CD4-positive, alpha-beta T cell (primary cell): ENCODE results near the gene PGM5. TPM values are rescaled to one million over a fixed set of nuclear protein-coding genes. Genes with fewer than 3 reads are reported as not detected.

Experiments
- ATAC-seq: fragments of 200-7000 bp; cut with Tn5 transposase; one replicate; pipeline ENCODE4 v1.10.0; 2022; ENCODE audit warnings: mild to moderate bottlenecking; ENCODE audit not compliant: poor library complexity
- CTCF ChIA-PET: fragments of 350-600 bp; sonication (Branson Sonifier 250); formaldehyde crosslinking; loops from one replicate; lab custom pipeline; 2021; ENCODE audit warnings: antibody characterized with exemption, inconsistent platforms; lab: Charles Lee
- POLR2A ChIA-PET: fragments of 350-600 bp; sonication (Branson Sonifier 250); formaldehyde crosslinking; loops from one replicate; lab custom pipeline; 2021; ENCODE audit warnings: antibody characterized with exemption, inconsistent platforms; lab: Charles Lee
- DNase-seq, 14 experiments: peaks; one replicate each; pipeline ENCODE4 v3.0.0-alpha.2; 2013 to 2020; ENCODE audit warnings: mixed read lengths in 2 of 14
- H3K27ac ChIP-seq, 2 donors: one replicate each; pipeline versions ENCODE4 v1.5.1 to v1.7.0; 2013; ENCODE audit warnings: low read length in 2 of 2, low read depth in 1 of 2, mild to moderate bottlenecking in 1 of 2
- H3K27me3 ChIP-seq, 2 experiments: 1 replicate in 1 of 2; 2 replicates in 1 of 2; pipeline versions ENCODE4 v1.6.1 to v1.7.0; 2013; ENCODE audit warnings: low read length in 2 of 2, control low read depth in 1 of 2, mild to moderate bottlenecking in 1 of 2, moderate library complexity in 1 of 2; ENCODE audit not compliant: insufficient read depth in 2 of 2, control insufficient read depth in 1 of 2
- H3K36me3 ChIP-seq: one replicate; pipeline ENCODE4 v1.6.1; 2013; ENCODE audit warnings: low read length, control low read depth; ENCODE audit not compliant: insufficient read depth
- H3K4me1 ChIP-seq: one replicate; pipeline ENCODE4 v1.6.1; 2013; ENCODE audit warnings: low read length, control low read depth; ENCODE audit not compliant: insufficient read depth
- H3K4me3 ChIP-seq: one replicate; pipeline ENCODE4 v1.5.1; 2013; ENCODE audit warnings: mild to moderate bottlenecking, low read length, moderate library complexity
- H3K9me3 ChIP-seq, 2 experiments: 1 replicate in 1 of 2; 2 replicates in 1 of 2; pipeline versions ENCODE4 v1.6.1 to v1.7.0; 2013; ENCODE audit warnings: low read length in 2 of 2, mild to moderate bottlenecking in 2 of 2, control low read depth in 1 of 2, moderate library complexity in 1 of 2; ENCODE audit not compliant: control insufficient read depth in 1 of 2, insufficient read depth in 1 of 2
- H3K27ac Mint-ChIP-seq: one replicate; pipeline ENCODE4 v1.8.0; 2020; ENCODE audit warnings: mixed read lengths
- H3K27me3 Mint-ChIP-seq: one replicate; pipeline ENCODE4 v1.8.0; 2021; ENCODE audit warnings: mixed read lengths
- H3K36me3 Mint-ChIP-seq: one replicate; pipeline ENCODE4 v1.8.0; 2021; ENCODE audit warnings: low read depth, mixed read lengths
- H3K4me1 Mint-ChIP-seq: one replicate; pipeline ENCODE4 v1.8.0; 2021; ENCODE audit warnings: low read depth, mixed read lengths
- H3K4me3 Mint-ChIP-seq: one replicate; pipeline ENCODE4 v1.8.0; 2020; ENCODE audit warnings: mild to moderate bottlenecking, mixed read lengths
- H3K9me3 Mint-ChIP-seq: one replicate; pipeline ENCODE4 v1.8.0; 2020; ENCODE audit warnings: mixed read lengths
- CTCF ChIP-seq: fragments of 200-600 bp; IDR thresholded peaks from one replicate; pipeline ENCODE4 v1.8.0; 2022; ENCODE audit warnings: antibody characterized with exemption, mild to moderate bottlenecking
- intact Hi-C, 2 experiments: fragments of 100-400 bp; cut with DNase I in 1 of 2; cut with micrococcal nuclease in 1 of 2; formaldehyde crosslinking; loops; one replicate each; pipeline versions ENCODE4 v1.15.1 to v1.9.0; 2023 to 2025; cut with DNase I, micrococcal nuclease
- total RNA-seq, 174 experiments: library from RNA in 2 of 174; stranded (reverse) in 2 of 174; gene quantifications; one replicate each; pipeline ENCODE4 v1.2.3 and lab custom pipeline; 2021 to 2026

Gene PGM5
- total RNA-seq, 2 experiments from 2014 or later, result not detected

DNA sequence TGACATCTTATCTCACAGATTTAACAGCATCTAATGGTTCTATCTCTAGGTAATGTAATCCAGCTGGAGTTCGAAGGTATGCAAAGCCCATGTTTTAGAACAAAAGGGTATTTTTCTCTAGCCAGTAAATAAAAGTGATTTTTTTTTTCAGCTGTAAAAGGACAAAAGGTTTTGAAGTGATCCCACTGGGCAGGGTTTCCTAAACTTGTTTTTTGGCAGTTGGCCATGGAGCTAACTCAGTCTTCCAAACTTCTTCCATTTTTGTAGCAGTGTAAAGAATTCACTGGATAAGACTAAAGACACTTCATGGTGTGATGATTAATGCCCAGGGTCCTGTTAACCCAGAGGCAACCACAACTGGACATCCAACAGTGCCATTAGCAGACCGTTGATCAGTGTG is 120.4 kb downstream of the PGM5 start:
- POLR2A ChIA-PET, result no interaction called here

DNA sequence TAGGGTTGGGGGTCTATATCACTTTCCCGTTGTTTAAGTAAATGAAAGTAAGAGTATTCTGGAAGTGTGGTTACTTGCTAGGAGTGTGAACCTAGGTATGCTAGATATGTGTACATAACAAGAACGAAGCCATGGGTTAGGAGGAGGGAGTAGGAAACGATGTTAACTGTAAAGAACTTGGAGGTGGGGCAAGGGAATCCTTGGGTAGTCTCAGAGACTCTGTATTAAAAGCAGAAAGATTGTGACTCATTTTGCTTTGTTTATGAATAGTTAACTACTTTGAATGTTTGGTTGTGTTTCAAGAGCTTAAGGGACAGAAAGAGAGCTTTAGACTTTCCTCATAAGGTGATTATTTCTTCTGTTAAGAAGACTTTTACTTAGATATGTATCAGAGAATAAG is 124.4 kb downstream of the PGM5 start:
- H3K27ac ChIP-seq, result no peak overlapping the region
- H3K4me1 ChIP-seq, result no peaks in the 10 kb centered on the region
- CTCF ChIA-PET, result interaction anchor here (0.5 kb wide), 1 partner anchor 9 kb away, joined by 3 read pairs; no protein-coding TSS in a partner anchor
- Mint-ChIP-seq H3K4me3 (no peak overlapping the region), H3K27me3 (peaks cover 42% of the 10 kb centered on the region), H3K27ac (no peak overlapping the region), H3K4me1 (no peaks in the 10 kb centered on the region), H3K36me3 (no peaks in the 10 kb centered on the region), H3K9me3 (peaks cover 7% of the 10 kb centered on the region)
- H3K27me3 ChIP-seq, result peaks cover 0 to 4% of the 10 kb centered on the region in 2 experiments
- intact Hi-C loops, result loop anchor here in 1 of 2 experiments (5.0 kb wide), 2 partner anchors 34 to 49 kb away; no protein-coding TSS in a partner anchor
- ATAC-seq, result no peak
- no peaks in the 10 kb centered on the region for H3K9me3 ChIP-seq
- no peak for TF ChIP-seq CTCF
- POLR2A ChIA-PET, result interaction anchor here (0.6 kb wide), 1 partner anchor 96 kb away, joined by 3 read pairs; no protein-coding TSS in a partner anchor
- no peak for DNase-seq
- no peaks in the 10 kb centered on the region for H3K36me3 ChIP-seq
- H3K4me3 ChIP-seq, result no peak overlapping the region

More for the DNA sequence above, 120.4 kb downstream of the PGM5 start:
- no peaks in the 10 kb centered on the region for H3K4me1 Mint-ChIP-seq
- H3K27me3 ChIP-seq, result peaks cover 2 to 4% of the 10 kb centered on the region in 2 experiments
- peaks cover 39% of the 10 kb centered on the region for H3K27me3 Mint-ChIP-seq
- no peaks in the 10 kb centered on the region for H3K4me1 ChIP-seq
- no peak overlapping the region for H3K27ac ChIP-seq
- no peaks in the 10 kb centered on the region for H3K36me3 ChIP-seq
- ATAC-seq, result no peak
- no peak overlapping the region for H3K27ac Mint-ChIP-seq
- H3K9me3 ChIP-seq, result no peaks in the 10 kb centered on the region
- no peaks in the 10 kb centered on the region for H3K9me3 Mint-ChIP-seq
- CTCF ChIA-PET, result no interaction called here
- H3K4me3 Mint-ChIP-seq, result no peak overlapping the region
- H3K36me3 Mint-ChIP-seq, result no peaks in the 10 kb centered on the region
- intact Hi-C loops, result no loop called here
- no peak for TF ChIP-seq CTCF
- no peak overlapping the region for H3K4me3 ChIP-seq
- DNase-seq, result no peak

GRCh38 chr9:68482548-68482947 is 126.1 kb downstream of the PGM5 start:
- Mint-ChIP-seq H3K36me3 (no peaks in the 10 kb centered on the region), H3K27ac (no peak overlapping the region), H3K9me3 (peaks cover 7% of the 10 kb centered on the region)

More at GRCh38 chr9:68482548-68482947, 126.1 kb downstream of the PGM5 start:
- Histone ChIP-seq H3K4me1 (no peaks in the 10 kb centered on the region), H3K36me3 (no peaks in the 10 kb centered on the region), H3K27me3 (peaks cover 0 to 4% of the 10 kb centered on the region in 2 experiments), H3K9me3 (no peaks in the 10 kb centered on the region), H3K27ac (no peak overlapping the region), H3K4me3 (no peak overlapping the region)
- Mint-ChIP-seq H3K4me3 (no peak overlapping the region), H3K27me3 (peaks cover 33% of the 10 kb centered on the region), H3K4me1 (no peaks in the 10 kb centered on the region)
- intact Hi-C loops, result loop anchor here in 1 of 2 experiments (5.0 kb wide), 2 partner anchors 35 to 50 kb away; no protein-coding TSS in a partner anchor
- ATAC-seq (no peak), DNase-seq (no peak)
- TF ChIP-seq CTCF, result no peak
- ChIA-PET POLR2A (no interaction called here), CTCF (no interaction called here)
